CD4-positive, alpha-beta T cell treated with Interleukin-4 for 1 hour (primary cell): ENCODE data around the gene BEX3.
A peak's percentile ranks its signal among the peaks of the same experiment; 100 is the strongest.
"Not testable (repeated sequence)": the region's sequence is repeated elsewhere in the genome, so short reads cannot be mapped to it uniquely, and the experiment has no call there.

Experiments
- DNase-seq, 2 donors: peaks; one replicate each; pipeline ENCODE4 v3.0.0-alpha.2; 2020 to 2022

BEX3 gene

DNA sequence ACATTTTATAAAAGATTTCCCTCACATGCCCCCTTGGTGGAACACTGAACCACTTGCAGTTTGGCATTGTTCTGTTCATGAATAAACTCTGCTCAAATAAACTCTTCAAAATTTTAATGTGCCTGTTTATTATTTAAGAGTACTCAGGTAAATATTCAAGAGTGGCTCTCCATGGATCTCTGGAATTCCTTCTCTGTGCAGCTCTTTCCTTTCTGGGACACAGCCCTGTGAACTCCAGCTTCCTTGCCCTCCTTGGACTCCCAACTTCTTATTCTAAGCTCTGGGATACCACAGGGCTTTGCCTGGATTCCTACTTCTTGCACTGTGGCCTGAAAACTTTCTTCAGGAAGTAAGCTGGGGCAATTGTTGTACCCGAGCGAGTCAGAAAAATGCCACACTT lies 8.3 kb downstream of the BEX3 start:
- no peak for DNase-seq

DNA sequence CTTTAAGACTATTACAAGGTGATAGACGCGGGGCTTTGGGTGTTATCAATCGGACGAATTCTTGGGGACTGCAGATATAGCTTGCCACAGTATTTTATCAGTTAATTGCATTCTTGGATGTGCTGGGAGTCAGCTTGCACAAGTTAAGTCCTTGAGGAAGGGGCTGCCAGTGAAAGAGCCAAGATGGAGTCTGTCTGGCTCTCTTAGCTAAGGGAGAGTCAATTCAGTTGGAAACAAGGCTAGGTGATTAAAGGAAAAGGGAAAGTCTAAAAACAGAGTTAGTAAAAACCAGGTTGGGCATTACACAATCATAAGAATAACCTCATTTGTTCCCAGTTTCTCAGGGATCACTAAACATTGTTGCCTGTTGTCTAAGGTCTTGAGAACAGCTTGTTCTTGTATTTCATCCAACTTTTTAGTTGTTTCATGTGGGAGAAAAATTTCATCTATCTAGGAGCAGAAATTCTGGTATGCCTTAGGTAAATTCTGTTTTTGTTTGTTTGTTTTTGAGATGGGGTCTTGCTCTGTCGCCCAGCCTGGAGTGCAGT lies 9.0 kb downstream of the BEX3 start:
- DNase-seq: not testable (repeated sequence)

DNA sequence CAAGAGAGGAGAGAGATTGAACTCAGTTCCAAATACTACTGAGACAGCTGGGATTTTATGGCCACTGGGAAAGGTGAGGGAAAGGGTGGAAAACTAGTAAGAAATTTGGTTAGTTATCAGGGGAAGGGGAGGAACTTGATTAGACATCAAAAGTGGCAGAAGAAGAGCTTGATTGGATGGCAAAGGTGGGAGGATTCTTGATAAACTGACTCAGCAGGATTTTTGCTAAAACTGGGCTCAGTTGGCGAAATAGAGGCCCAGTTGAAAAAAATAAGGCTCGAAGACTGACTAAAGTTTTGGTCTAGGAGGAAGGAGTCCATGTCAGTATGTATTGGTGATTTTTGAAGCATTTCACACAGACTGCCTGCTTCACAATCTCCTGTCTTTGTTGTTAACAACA lies 10.0 kb downstream of the BEX3 start:
- no peak for DNase-seq

DNA sequence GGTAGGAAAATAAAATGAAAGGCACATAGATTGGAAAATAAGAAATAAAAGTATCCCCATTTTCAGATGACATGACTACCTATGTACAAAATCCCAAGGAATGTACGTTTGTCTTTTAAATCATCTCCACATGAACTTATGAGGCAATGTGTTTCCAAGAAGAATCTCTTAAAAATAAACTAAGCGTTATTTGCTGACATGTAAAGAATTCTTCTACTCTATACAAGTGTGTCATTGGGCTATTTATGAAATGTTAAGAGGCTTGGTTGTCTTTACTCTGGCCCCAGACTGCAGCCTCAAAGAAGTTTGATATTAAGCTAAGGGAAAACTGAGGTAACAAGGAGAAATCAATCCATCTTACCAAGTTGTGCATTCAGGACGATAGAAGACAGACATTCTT lies 17.1 kb downstream of the BEX3 start:
- DNase-seq: no peak

DNA sequence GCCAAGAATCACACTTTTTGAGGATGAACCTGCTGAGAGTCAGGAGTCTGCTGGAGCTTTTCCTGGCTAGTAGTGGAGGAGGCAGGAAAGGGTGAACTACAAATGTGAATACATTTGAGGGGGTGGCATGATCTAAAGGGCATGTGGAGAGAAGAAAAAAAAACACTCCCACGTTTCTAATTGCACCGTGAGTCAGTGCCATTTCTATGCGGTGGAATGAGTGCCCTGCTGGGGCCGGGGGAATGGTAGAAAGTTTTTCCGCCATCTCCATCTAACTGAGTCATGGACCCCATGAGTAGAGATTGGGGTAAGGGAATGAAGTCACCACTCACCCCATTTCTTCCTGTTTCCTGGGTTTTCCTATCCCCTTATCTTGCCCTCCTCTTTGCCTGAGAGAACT lies 19.8 kb downstream of the BEX3 start:
- DNase-seq: no peak

DNA sequence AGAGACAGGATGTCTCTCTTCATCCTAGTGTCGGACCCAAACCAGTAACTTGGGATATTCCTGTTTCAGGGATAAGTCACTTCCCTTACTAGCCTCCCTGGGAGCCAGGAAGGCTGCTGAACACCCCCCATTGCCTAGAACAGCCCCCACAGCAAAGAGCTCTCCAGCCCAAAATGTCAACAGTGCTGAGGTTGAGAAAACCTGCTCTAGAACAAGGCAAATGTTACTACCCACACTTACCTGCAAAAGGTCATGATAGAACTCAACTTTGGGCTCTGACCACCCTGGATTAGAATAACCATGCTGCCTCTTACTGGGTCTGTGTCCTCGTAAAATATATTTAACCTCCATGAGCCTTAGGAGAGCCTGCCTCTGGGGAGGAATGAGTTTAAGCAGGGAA lies 20.3 kb downstream of the BEX3 start:
- DNase-seq: no peak

DNA sequence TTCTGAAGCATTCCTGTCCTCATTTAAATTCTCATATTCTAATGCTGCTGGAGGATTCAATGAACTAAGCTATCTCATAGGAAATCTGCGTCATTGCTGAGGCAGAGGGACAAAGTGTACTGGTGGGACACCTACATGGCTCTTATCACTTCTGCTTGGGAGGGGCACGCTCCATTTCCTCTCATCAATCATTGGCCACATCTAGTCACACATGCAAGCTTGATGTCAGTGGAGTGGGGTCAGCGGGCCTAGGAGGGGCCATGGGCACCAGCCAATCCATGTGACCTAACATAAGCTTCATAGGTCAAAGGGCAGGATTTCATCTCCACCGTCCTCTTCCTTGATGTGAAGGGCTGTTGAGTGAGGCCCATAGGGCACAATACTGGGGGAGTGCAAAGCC lies 21.4 kb downstream of the BEX3 start:
- DNase-seq: no peak

DNA sequence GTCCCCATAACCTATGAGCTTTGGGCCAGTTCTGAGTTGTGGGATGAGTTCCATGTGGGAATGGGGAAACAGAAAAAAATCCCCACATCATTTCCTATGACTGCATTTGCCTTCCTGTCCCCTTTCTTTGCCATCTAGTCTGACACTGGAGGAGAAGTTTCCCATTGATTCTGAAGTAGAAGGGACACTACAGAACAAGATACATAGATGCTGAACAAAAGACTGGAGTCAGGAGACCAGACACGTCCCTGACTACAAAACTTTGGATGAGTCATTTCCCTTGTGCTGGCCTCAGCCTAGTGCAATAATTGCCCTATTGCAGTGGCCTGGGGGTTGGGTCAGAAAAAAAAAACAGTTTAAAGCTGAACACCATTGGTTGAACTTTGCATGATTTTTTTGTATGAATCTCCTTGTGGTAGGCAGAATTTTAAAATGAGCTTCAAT lies 22.1 kb downstream of the BEX3 start:
- DNase-seq: no peak

DNA sequence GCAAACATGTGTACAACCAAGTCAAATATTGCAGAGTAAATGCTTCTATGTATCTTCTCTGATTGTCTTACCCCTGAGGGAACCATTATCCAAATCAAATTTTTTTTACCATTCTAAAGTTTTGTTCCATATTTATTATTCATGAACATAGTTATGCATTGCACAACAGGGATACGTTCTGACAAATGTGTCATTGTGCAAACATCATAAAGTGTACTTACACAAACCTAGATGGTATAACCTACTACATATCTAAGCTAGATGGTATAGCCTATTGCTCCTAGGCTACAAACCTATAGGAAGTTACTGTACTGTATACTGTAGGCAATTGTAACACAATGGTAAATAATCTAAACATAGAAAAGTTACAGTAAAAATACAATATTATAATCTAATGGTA lies 23.4 kb downstream of the BEX3 start:
- DNase-seq: no peak

DNA sequence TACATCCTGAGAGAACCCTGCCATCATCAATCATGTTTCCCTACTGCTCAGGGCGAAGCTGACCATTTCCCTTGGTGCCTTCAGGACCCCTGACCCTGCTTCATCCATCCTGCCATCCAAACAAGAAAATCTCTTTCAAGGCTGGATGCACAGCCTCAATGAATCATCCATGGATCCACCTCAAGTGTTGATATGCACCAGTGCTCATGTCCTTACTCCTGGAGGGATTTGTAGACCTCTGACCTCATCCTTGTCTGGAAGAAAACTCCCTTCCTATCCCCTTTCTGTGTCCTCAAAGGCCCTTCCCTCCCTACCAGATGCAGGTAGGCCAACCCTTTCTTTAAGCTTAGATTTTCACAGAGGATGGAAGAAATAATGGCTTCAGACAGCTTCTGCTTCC lies 24.6 kb downstream of the BEX3 start:
- no peak for DNase-seq

DNA sequence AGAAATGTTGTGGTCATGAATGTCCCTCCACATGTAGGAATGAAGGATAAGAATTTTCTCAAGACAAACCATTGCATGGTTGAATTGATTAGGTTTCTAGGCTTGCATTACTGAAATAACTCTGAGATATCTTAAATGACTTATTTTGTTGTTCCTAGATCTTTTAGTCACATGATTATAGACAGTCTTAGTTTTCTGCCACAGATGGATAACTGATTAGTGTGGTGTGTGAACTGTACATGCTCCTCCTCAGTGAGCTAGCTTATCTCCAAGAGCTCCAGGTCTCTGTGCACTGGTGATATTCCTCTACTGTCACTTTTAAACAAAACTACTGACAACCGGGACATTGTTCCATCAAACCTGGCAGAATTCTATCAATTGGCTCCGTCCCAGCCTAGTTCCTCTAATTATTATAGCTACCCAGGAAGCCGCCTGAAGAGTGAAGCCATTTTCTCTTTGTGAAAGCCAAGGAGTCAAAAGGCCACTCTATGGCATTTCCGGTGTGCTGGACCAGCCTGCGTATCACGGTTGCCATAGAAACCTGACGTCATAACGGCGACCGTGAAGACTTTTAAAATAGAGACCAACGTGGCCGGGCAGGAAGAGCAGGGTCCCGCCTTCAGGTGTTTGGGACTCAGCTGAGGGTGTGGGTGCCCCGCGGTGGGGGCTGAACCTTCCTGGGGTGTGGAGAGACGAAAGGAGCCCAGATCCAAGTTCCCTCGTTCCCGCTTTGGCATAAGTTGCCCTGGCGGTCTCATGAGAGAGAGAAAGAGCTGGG lies 28.1 kb downstream of the BEX3 start:
- DNase-seq: peak; percentile 15 to 62

DNA sequence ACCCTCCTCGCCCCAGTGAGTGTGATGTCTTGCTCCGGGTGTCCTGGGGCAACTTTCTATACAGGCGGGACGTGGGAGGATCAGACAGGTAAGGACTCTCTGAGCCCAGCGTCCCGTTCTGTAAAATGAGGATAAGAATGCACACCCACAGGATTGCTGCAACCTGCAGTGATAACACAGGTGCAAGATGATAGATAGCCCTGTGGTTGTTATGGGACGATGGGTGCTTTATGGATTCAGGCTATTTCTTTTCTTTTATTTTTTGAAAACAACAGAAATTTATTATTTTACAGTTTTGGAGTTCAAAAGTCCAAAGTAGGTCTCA lies 28.6 kb downstream of the BEX3 start:
- DNase-seq: no peak

DNA sequence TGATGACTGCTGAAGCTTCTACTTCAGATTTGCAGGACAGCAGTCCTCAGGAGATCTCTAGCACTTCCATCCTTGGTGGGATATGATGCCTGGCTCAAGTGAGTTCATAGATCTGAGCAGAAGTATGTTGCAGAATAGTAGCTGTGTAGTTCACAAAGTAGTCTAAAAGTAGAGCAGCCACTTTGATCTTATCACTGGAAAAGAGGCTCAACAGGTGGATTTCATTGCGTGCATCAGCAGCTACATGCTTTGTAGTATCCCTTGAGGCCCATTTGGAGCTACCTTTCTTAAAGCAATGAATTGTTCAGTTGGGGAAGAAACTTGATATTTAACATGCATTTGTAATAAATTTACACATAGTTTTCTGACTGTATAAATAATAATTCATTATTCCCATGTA lies 29.9 kb downstream of the BEX3 start:
- no peak for DNase-seq

DNA sequence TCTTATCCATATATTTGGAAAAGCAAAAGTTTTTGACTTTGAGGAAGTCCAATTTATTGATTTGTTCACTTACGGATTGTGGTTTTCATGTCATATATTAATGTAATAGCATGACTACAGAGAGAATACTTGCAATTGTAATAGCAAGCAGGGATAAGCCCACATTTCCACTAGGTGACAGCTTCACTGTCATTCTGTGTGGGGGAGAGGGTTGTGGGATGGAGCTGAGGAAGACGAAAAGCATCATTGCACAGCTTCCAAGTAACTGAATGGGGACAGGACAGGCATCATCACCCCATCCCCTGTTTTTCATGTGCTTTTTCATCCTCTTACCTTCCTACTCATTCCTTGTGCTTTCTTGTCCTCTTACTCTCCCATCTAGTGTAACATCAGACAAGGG lies 31.4 kb downstream of the BEX3 start:
- DNase-seq: no peak

DNA sequence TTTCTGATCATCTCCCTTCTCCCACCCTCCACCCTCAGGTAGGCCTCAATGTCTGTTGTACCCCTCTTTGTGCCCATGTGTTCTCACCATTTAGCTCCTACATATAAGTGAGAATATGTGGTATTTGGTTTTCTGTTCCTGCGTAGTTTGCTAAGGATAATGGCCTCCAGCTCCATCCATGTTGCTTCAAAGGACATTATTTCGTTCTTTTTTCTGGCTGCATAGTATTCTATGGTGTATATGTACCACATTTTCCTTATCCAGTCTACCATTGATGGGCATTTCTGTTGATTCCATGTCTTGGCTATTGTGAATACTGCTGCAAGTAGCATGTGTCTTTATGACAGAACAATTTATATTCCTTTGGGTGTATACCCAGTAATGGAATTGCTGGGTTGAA lies 35.4 kb downstream of the BEX3 start:
- not testable (repeated sequence) for DNase-seq

DNA sequence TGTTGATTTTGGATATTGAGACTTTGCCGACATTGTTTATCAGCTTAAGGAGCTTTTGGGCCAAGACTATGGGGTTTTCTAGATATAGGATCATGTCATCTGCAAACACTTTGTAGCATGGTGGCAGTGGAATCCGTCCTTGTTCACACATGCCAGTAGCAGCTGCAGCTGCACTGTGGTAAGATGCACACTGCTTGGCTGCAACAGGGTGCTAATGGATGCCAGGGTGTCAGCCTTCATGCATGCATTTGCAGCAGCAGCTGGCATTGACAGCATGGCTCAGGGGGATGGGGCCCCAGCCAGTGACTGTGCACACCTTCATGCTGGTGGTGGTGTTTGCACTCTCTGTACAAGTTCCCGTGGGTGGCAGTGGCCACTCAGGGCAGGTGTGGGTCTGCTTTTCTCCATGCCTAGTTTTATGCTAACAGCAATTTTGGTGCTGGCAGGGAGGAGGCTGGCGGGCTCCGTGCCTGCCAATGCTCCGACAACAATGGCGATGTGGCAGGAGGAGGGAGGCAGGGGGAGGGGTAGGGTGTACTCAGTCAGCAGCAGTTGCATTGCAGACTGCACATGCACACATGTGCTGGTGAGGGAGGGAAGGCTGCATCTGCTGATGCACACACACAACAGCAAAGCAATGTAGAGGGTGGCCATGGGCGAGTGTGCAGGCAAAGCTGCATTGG lies 37.5 kb downstream of the BEX3 start:
- no peak for DNase-seq

DNA sequence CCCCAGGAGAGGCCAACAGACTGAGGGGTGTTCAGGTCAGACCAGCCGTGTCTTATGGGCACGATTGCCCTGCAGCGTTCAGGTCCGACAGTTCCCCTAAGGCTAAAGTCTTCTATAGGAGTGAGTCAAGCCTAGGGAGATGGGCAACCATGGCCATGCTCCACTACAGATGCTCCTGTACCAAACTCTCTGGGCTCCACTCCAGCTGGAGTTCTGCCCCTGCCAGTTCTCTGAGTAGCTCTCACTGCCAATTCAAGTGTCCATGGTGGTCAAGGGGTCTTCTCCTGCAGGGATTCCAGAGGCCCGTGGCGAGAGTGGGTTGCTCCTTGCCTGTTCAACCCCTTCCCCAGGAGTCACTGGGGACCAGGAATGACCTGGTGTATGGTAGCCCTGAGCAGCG lies 38.2 kb downstream of the BEX3 start:
- no peak for DNase-seq

DNA sequence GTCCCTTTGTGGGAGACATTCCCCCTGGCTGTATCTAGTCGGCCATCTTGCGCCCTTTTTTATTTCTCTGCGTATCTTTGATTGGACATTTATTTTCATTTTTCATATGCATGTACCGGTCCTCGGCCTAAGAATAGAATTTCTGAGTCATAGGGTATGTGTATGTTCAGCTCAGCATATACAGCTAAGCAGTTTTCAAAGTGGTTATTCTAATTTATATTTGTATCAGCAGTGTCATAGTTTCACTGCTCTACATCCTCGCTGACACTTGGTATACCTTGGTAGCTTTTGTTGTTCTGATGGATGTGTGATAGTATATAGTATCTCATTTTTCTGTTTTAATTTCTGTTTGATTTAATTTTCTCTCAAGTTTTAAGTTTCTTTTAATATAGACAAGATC lies 38.7 kb downstream of the BEX3 start:
- no peak for DNase-seq

DNA sequence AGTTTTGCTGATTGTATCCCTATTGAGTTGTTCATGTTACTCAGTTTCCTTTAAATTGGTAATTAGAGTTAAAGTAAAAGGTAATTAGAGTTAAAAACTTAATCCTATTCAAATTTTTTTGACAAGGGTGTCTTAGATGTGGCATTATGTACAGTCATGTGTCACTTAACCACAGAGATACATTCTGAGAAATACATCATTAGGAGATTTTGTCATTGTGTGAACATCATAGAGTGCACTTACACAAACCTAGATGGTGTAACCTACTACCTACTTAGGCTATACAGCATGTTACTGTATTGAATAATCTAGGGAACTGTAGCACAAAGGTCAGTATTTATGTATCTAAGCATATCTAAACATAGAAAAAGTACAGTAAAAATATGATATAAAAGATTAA lies 39.2 kb downstream of the BEX3 start:
- DNase-seq: no peak

DNA sequence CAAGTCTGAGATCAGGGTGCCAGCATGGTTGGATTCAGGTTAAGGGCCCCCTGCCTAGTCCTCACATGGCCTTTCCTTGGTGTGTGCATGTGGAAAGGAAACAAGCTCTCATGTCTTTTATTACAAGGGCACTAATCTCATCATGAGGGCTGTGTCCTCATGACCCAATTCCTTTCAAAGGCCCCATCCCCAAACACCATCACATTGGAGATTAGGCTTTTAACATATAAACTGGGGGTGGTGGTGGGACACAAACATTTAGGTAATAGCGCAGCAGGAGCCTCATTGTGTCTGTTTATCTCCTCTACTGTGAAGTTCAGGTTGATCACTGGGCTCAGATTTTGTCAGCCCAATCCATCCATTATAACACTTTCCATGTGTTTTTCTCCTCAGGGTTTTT lies 41.0 kb downstream of the BEX3 start:
- DNase-seq: no peak

DNA sequence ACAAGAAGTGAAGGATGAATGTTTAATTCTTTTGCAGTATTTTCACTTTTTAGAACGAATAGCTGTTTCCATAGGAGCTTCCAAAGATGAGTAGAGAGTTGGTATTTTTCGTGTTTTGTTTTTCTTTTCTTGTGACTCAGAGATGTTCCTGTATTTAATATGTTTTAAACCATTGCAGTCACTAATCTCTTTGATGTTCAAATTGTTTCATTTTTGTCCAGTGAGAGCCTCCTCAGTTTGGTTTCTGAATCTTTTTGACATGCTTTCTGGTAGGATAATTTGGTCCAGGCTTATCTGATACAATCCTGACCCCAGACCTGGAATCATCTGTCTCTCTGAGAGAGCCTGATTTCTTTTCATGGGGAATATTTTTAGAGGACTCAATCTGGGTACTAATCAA lies 41.6 kb downstream of the BEX3 start:
- no peak for DNase-seq

DNA sequence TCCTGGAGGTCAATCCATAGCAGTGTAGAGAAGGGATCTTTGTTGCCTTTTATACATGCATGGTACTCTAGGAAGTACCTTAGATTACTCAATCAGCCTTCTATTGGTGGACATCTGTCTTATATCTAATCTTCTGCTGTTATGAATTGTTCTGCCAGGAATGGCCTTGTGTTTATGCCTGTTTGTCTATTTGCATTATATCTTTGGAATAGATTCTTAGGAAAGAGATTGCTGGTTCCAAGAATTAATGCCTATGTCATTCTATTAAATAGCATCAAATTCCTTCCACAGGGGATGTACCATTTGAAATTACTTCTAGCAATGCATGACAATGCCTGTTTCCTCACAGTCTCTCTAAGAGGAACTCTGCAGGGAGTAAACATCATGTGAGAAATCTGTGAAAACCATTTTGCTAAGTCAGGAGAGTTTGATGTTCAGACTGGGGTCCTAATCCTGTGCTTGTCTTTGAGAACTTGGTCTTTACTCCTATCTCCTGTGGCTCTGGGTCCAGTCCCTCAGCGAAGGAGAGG lies 42.5 kb downstream of the BEX3 start:
- no peak for DNase-seq

DNA sequence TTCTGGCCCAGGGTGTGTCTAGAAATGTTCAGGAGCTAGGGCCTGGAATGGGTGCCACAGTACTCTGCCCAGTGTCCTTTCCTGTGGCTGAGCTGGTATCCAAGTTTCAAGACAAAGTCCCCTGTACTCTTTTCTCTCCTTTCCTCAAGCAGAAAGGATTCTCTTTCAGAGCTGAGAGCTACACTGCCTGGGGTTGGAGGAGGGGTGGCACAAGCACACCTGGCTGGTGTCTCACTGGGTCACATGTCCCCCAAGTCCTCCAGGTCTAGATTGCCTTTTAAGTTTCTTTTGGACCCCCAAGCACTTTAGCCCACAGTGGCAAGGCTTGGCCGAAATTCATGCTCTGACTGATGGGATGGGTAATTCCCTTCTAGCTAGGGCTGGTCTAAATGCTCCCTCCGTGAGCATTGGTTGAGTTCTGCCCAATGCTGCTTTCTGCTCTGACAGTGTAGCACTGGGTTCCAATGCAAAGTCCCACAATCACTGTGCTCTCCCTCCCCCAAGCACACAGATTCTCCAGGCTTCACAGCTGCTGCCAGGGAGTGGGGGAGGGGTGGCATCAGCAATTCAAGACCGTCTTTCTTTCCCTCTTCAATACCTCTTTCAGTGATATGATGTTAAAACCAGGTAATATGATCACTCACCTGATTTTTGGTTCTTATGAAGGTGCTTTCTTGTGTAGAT lies 47.8 kb downstream of the BEX3 start:
- no peak for DNase-seq
